SJSA1 (cell line): ENCODE measurements around the gene ITGA8. TPM values are rescaled to one million over a fixed set of nuclear protein-coding genes. Genes with fewer than 3 reads are reported as not detected.
"Not testable (repeated sequence)": the region's sequence is repeated elsewhere in the genome, so short reads cannot be mapped to it uniquely, and the experiment has no call there.

Experiments
- DNase-seq, 2 experiments: peaks; one replicate each; pipeline ENCODE4 v3.0.0-alpha.2; 2015 to 2020; ENCODE audit warnings: low spot score in 2 of 2, low read depth in 1 of 2
- H3K27ac ChIP-seq: fragments of 250-450 bp; sonication (Bioruptor Pico); 2 replicates; pipeline ENCODE4 v1.5.1; 2020; ENCODE audit warnings: mild to moderate bottlenecking, moderate library complexity
- H3K27me3 ChIP-seq: fragments of 250-450 bp; sonication (Bioruptor Pico); replicated peaks from 2 replicates; pipeline ENCODE4 v1.5.1; 2020; ENCODE audit warnings: mild to moderate bottlenecking, moderate library complexity
- H3K36me3 ChIP-seq: fragments of 250-450 bp; sonication (Bioruptor Pico); 2 replicates; pipeline ENCODE4 v1.5.1; 2020; ENCODE audit warnings: mild to moderate bottlenecking
- H3K4me1 ChIP-seq: fragments of 250-450 bp; sonication (Bioruptor Pico); replicated peaks from 2 replicates; pipeline ENCODE4 v1.6.1; 2021; ENCODE audit warnings: mild to moderate bottlenecking
- H3K4me3 ChIP-seq: fragments of 250-450 bp; sonication (Bioruptor Pico); 2 replicates; pipeline ENCODE4 v1.5.1; 2020; ENCODE audit warnings: mild to moderate bottlenecking
- H3K9me3 ChIP-seq: fragments of 250-450 bp; sonication (Bioruptor Pico); replicated peaks from 2 replicates; pipeline ENCODE4 v1.5.1; 2020; ENCODE audit warnings: mild to moderate bottlenecking
- total RNA-seq: library from RNA; depleted of rRNA; stranded (reverse); fragments of >200 nt; shearing (Covaris generic); gene quantifications from 2 replicates; pipeline ENCODE4 v1.2.3, GENCODE V29; 2014; rRNA removed

Gene ITGA8
- 8.7 and 11.8 TPM in 2 replicates for total RNA-seq

DNA sequence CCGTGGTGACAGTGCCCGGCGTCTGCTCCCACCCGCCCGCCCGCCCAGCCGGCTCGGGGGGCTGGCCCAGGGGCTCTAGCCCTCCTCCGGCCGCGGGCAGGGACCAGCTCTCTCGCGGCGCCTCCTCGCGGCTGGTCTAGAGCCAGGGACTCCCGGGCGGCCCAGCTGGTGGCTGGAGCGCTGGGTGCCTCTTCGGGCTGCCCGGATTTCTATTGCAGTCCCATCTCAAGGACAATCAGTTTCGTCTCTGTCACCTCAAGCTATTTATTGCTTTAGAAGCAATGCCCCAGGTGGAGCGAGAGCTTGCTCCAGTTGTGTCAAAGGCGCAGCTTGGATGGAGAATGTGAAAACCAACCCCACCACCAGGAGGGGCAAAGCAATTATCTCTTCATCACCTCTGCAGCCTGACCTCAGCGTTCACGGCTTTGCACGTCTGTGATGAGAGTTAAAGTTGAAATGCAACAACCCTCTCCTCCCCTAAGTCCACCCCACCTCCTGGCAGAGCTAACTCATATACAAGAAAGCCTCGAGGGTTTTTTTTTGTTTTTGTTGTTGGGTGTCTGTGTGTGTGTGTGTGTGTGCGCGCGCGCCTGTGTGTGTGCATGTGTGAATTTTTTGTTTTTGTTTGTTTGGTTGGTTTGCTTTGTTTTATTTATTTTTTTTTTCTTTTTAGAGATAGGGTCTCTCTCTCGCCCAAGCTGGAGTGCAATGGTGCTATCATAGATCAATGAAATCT is at the start of gene ITGA8:
Gene ITGA8 (minus strand): TSS at position 24 of the 736 bp plus-strand sequence. CDS start 151 bp downstream, outside the sequence.
- H3K27me3 ChIP-seq = no peaks in the 10 kb centered on the region
- peak within 1 kb of the TSS; percentile 54 for H3K4me3 ChIP-seq
- no peaks in the 10 kb centered on the region for H3K36me3 ChIP-seq
- DNase-seq = peak; percentile 61 to 66
- peaks cover 12% of the 10 kb centered on the region for H3K4me1 ChIP-seq
- 0 out of 2 replicates have a peak, but pooled peaks cover 2% of the 10 kb centered on the region for H3K9me3 ChIP-seq
- no peak within 1 kb of the TSS for H3K27ac ChIP-seq

DNA sequence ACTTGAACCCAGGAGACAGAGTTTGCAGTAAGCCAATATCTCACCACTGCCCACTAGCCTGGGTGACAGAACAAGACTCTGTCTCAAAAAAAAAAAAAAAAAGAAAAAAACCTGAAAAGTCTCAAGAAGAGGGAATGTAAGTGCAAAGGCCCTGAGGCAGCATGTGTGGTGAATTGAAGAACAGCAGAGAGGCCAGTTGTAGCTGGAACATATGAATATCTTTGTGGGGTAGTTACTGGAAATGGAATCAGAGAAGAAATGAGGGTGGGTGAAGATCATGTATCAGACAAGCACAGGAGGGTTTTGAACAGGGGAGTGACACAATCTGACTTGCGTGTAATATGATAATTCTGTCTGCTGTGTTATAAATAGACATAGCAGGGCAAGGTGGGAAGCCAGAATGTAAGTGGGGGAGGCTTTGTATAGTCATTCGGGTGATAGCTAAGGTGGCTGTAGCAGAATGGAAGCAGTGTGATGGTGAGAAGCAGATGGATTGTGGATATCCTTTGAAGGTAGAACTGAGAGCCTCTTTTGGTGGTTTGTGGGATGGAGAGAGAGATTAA is 45.3 kb upstream of the ITGA8 start:
- Histone ChIP-seq H3K27me3 (peaks cover 3% of the 10 kb centered on the region; the same call in 1 of the 2 replicates), H3K4me3 (no peak overlapping the region), H3K9me3 (no peaks in the 10 kb centered on the region), H3K4me1 (no peaks in the 10 kb centered on the region), H3K27ac (no peak overlapping the region), H3K36me3 (no peaks in the 10 kb centered on the region)
- DNase-seq = no peak

- no peaks in the 10 kb centered on the region for H3K36me3 ChIP-seq
- no peak overlapping the region for H3K4me3 ChIP-seq
- H3K27ac ChIP-seq = no peak overlapping the region
- H3K4me1 ChIP-seq = no peaks in the 10 kb centered on the region
- H3K27me3 ChIP-seq = peaks cover 3% of the 10 kb centered on the region; the same call in 1 of the 2 replicates
- H3K9me3 ChIP-seq = no peaks in the 10 kb centered on the region
- DNase-seq = no peak
Observed at GRCh38 chr10:15763006-15763405, 43.3 kb upstream of the ITGA8 start.

- H3K4me3 ChIP-seq, H3K4me1 ChIP-seq, DNase-seq, H3K27me3 ChIP-seq, H3K27ac ChIP-seq, H3K9me3 ChIP-seq, H3K36me3 ChIP-seq: not testable (repeated sequence)
Observed at GRCh38 chr10:15762239-15762638, 42.5 kb upstream of the ITGA8 start.

DNA sequence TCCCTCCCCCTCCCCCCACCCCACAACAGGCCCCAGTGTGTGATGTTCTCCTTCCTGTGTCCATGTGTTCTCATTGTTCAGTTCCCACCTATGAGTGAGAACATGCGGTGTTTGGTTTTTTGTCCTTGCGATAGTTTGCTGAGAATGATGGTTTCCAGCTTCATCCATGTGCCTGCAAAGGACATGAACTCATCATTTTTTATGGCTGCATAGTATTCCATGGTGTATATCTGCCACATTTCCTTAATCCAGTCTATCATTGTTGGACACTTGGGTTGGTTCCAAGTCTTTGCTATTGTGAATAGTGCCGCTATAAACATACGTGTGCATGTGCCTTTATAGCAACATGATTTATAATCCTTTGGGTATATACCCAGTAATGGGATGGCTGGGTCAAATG is 41.5 kb upstream of the ITGA8 start:
- H3K4me1 ChIP-seq, H3K27me3 ChIP-seq, H3K9me3 ChIP-seq, H3K36me3 ChIP-seq, H3K27ac ChIP-seq, H3K4me3 ChIP-seq, DNase-seq: not testable (repeated sequence)

- Histone ChIP-seq H3K27ac (no peak overlapping the region), H3K9me3 (no peaks in the 10 kb centered on the region), H3K4me1 (no peaks in the 10 kb centered on the region), H3K36me3 (no peaks in the 10 kb centered on the region), H3K27me3 (peaks cover 3% of the 10 kb centered on the region), H3K4me3 (no peak overlapping the region)
- DNase-seq = no peak
Observed at GRCh38 chr10:15760681-15761080, 41.0 kb upstream of the ITGA8 start.

GRCh38 chr10:15759265-15759664 is 39.5 kb upstream of the ITGA8 start:
- H3K9me3 ChIP-seq = no peaks in the 10 kb centered on the region
- no peaks in the 10 kb centered on the region for H3K4me1 ChIP-seq
- no peaks in the 10 kb centered on the region for H3K36me3 ChIP-seq
- DNase-seq = no peak
- peaks cover 8% of the 10 kb centered on the region for H3K27me3 ChIP-seq
- H3K4me3 ChIP-seq = no peak overlapping the region
- no peak overlapping the region for H3K27ac ChIP-seq

- Histone ChIP-seq H3K27ac (no peak overlapping the region), H3K36me3 (no peaks in the 10 kb centered on the region), H3K27me3 (peaks cover 8% of the 10 kb centered on the region), H3K4me3 (no peak overlapping the region), H3K9me3 (no peaks in the 10 kb centered on the region), H3K4me1 (no peaks in the 10 kb centered on the region)
- no peak for DNase-seq
Observed at GRCh38 chr10:15758618-15759017, 38.9 kb upstream of the ITGA8 start.

- Histone ChIP-seq H3K36me3 (no peaks in the 10 kb centered on the region), H3K9me3 (no peaks in the 10 kb centered on the region), H3K27ac (no peak overlapping the region), H3K4me3 (no peak overlapping the region), H3K27me3 (peaks cover 5% of the 10 kb centered on the region), H3K4me1 (no peaks in the 10 kb centered on the region)
- DNase-seq = no peak
Observed at GRCh38 chr10:15754937-15755336, 35.2 kb upstream of the ITGA8 start.

DNA sequence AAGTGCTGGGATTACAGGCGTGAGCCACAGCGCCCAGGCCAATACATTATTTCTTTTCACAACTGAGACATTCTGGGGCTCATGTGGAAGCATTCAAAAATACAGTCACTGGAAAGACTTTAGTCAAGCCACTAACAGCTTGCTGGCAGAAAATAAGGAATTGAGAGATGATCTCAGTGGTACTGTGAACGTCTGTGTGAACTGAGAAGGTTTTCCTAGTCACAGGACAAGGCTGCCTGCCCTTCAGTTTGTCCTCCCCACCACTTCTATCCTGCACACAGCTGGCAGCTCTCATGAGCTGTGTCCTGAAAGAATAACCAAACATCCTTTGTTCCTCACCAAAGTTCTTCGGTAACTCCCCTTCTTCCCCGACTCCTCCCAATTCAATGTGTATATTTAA is 31.3 kb upstream of the ITGA8 start:
- Histone ChIP-seq H3K27me3 (peaks cover 5% of the 10 kb centered on the region), H3K36me3 (no peaks in the 10 kb centered on the region), H3K27ac (no peak overlapping the region), H3K4me3 (no peak overlapping the region), H3K4me1 (no peaks in the 10 kb centered on the region), H3K9me3 (no peaks in the 10 kb centered on the region)
- no peak for DNase-seq

- no peak for DNase-seq
- no peaks in the 10 kb centered on the region; the same call in 1 of the 2 replicates for H3K27me3 ChIP-seq
Observed at GRCh38 chr10:15748126-15748525, 28.4 kb upstream of the ITGA8 start.

DNA sequence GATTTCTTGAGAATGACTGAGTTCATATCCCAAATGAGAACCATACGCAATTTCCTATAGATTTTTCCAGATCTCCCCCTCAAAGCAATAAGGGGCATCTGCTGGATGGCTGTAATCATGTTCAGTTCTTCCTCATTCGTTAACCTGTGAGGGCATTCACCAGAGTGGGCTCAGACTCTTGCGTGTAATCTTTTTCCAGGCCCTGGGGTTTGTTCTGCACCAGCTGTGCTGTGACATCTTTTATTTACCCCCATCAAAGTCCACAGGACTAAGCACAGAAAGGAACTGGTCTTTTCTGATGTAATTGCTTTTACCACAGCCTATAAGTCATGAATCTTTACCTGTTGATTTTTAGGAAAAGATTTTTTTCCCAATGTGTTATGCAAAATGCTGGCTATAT is 27.9 kb upstream of the ITGA8 start:
- DNase-seq = no peak
- H3K27ac ChIP-seq = no peak overlapping the region
- H3K9me3 ChIP-seq = no peaks in the 10 kb centered on the region
- H3K36me3 ChIP-seq = no peaks in the 10 kb centered on the region
- peaks cover 8% of the 10 kb centered on the region for H3K4me1 ChIP-seq
- no peak overlapping the region for H3K4me3 ChIP-seq
- H3K27me3 ChIP-seq = no peaks in the 10 kb centered on the region; the same call in 1 of the 2 replicates

More at GRCh38 chr10:15748126-15748525, 28.4 kb upstream of the ITGA8 start:
- Histone ChIP-seq H3K36me3 (no peaks in the 10 kb centered on the region), H3K4me1 (peaks cover 3% of the 10 kb centered on the region), H3K4me3 (no peak overlapping the region), H3K27ac (no peak overlapping the region), H3K9me3 (no peaks in the 10 kb centered on the region)

- no peak for DNase-seq
- H3K4me1 ChIP-seq = peaks cover 10% of the 10 kb centered on the region
- H3K27me3 ChIP-seq = no peaks in the 10 kb centered on the region
- H3K9me3 ChIP-seq = no peaks in the 10 kb centered on the region
- H3K4me3 ChIP-seq = no peak overlapping the region
- H3K27ac ChIP-seq = no peak overlapping the region
- no peaks in the 10 kb centered on the region for H3K36me3 ChIP-seq
Observed at GRCh38 chr10:15745751-15746150, 26.0 kb upstream of the ITGA8 start.

DNA sequence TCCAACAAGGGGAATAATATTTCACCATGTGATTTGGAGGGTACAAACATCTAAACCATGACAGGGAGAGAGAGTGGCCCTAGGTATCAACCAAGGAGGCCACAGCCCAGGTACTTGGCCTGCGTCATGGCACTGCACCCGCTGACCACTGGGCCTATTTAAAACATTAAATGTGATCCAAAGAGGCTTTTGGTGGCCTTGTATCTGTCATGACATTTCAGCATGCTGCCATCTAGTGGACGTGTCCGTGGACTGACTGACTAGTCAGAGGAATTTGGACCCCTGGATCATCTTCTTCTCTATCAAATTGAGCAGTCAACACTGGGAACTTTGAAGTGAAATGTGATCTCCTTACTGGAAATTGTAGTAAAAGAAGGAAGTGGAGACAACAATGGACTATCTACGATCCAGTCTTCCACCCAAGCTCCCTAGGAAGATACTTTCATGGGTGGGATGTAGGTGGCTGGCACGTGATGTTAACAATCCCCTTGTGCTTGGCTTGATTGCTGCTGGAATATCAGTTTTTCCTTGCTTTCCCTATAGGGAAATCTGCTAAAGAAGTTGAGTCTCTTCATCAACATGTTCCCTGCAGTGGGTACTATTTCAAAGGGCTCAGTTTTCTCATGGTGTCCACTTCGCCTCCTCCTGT is 24.6 kb upstream of the ITGA8 start:
- H3K4me1 ChIP-seq = peaks cover 10% of the 10 kb centered on the region
- H3K27ac ChIP-seq = no peak overlapping the region
- no peaks in the 10 kb centered on the region for H3K36me3 ChIP-seq
- no peak overlapping the region for H3K4me3 ChIP-seq
- H3K27me3 ChIP-seq = no peaks in the 10 kb centered on the region
- DNase-seq = peak; percentile 36 to 67
- no peaks in the 10 kb centered on the region for H3K9me3 ChIP-seq
